Measurements from ENCODE around the gene PRSS12. TPM values are rescaled to one million over a fixed set of nuclear protein-coding genes. Genes with fewer than 3 reads are reported as not detected.
"Not testable (repeated sequence)": the region's sequence is repeated elsewhere in the genome, so short reads cannot be mapped to it uniquely, and the experiment has no call there.

PRSS12 gene
- total RNA-seq = under 1 TPM in 1 of 2 donors, not detected in 1; 0.12 TPM

- Histone ChIP-seq H3K36me3 (no peaks in the 10 kb centered on the region), H3K4me1 (peaks cover 0 to 13% of the 10 kb centered on the region in 2 donors), H3K27me3 (peaks cover 6 to 11% of the 10 kb centered on the region in 2 donors), H3K27ac (no peak within 1 kb of the TSS), H3K4me3 (peak within 1 kb of the TSS; percentile 23 to 48), H3K9me3 (no peaks in the 10 kb centered on the region)
- TF ChIP-seq CTCF (IDR thresholded peaks at IDR 0.05) = peak; percentile 65 to 79
- no peak for DNase-seq (ENCODE audit: low spot score)
Measured at GRCh38 chr4:118352843-118353533, at the start of gene PRSS12. Gene PRSS12, minus strand, starts transcription at chr4:118353003. Its CDS starts 283 bp downstream, at chr4:118352720.

GRCh38 chr4:118400356-118400755 is 47.6 kb upstream of the PRSS12 start:
- Histone ChIP-seq H3K36me3 (no peaks in the 10 kb centered on the region), H3K27ac (no peak overlapping the region), H3K27me3 (no peaks in the 10 kb centered on the region), H3K9me3 (no peaks in the 10 kb centered on the region), H3K4me3 (no peak overlapping the region), H3K4me1 (no peaks in the 10 kb centered on the region)
- no peak for TF ChIP-seq CTCF (IDR thresholded peaks at IDR 0.05)
- no peak for DNase-seq (ENCODE audit: low spot score)

- H3K27ac ChIP-seq; H3K4me3 ChIP-seq; H3K36me3 ChIP-seq; H3K27me3 ChIP-seq; DNase-seq (ENCODE audit: low spot score); H3K4me1 ChIP-seq; H3K9me3 ChIP-seq: not testable (repeated sequence)
Measured at GRCh38 chr4:118399883-118400282, 47.1 kb upstream of the PRSS12 start.

- H3K36me3 ChIP-seq = no peaks in the 10 kb centered on the region
- no peaks in the 10 kb centered on the region for H3K9me3 ChIP-seq
- no peak for DNase-seq (ENCODE audit: low spot score)
- H3K27me3 ChIP-seq = no peaks in the 10 kb centered on the region
- H3K4me1 ChIP-seq = no peaks in the 10 kb centered on the region
- no peak overlapping the region for H3K4me3 ChIP-seq
- no peak overlapping the region for H3K27ac ChIP-seq
- no peak for TF ChIP-seq CTCF (IDR thresholded peaks at IDR 0.05)
Measured at GRCh38 chr4:118398226-118399090, 45.7 kb upstream of the PRSS12 start.

- H3K36me3 ChIP-seq = no peaks in the 10 kb centered on the region
- H3K4me1 ChIP-seq = no peaks in the 10 kb centered on the region
- no peak overlapping the region for H3K4me3 ChIP-seq
- H3K9me3 ChIP-seq = no peaks in the 10 kb centered on the region
- no peak for TF ChIP-seq CTCF (IDR thresholded peaks at IDR 0.05)
- no peak for DNase-seq (ENCODE audit: low spot score)
- H3K27me3 ChIP-seq = no peaks in the 10 kb centered on the region
- H3K27ac ChIP-seq = no peak overlapping the region
Measured at GRCh38 chr4:118397623-118397979, 44.8 kb upstream of the PRSS12 start.

- Histone ChIP-seq H3K27me3 (no peaks in the 10 kb centered on the region), H3K4me1 (no peaks in the 10 kb centered on the region), H3K36me3 (no peaks in the 10 kb centered on the region), H3K27ac (no peak overlapping the region), H3K4me3 (no peak overlapping the region), H3K9me3 (no peaks in the 10 kb centered on the region)
- DNase-seq (ENCODE audit: low spot score) = no peak
- no peak for TF ChIP-seq CTCF (IDR thresholded peaks at IDR 0.05)
Measured at GRCh38 chr4:118396881-118397622, 44.2 kb upstream of the PRSS12 start.
